WI38 (cell line): ENCODE results near the gene ANTKMT.

ENCODE experiments used
- H3K4me3 ChIP-seq: 2 replicates; pipeline ENCODE4 v1.5.1; 2011; ENCODE audit warnings: low read depth, mild to moderate bottlenecking, control low read depth, low read length
- CTCF ChIP-seq: IDR thresholded peaks from 2 replicates; pipeline ENCODE4 v1.5.1; 2012; ENCODE audit warnings: low read depth, mild to moderate bottlenecking, control low read depth, low read length

Gene ANTKMT

DNA sequence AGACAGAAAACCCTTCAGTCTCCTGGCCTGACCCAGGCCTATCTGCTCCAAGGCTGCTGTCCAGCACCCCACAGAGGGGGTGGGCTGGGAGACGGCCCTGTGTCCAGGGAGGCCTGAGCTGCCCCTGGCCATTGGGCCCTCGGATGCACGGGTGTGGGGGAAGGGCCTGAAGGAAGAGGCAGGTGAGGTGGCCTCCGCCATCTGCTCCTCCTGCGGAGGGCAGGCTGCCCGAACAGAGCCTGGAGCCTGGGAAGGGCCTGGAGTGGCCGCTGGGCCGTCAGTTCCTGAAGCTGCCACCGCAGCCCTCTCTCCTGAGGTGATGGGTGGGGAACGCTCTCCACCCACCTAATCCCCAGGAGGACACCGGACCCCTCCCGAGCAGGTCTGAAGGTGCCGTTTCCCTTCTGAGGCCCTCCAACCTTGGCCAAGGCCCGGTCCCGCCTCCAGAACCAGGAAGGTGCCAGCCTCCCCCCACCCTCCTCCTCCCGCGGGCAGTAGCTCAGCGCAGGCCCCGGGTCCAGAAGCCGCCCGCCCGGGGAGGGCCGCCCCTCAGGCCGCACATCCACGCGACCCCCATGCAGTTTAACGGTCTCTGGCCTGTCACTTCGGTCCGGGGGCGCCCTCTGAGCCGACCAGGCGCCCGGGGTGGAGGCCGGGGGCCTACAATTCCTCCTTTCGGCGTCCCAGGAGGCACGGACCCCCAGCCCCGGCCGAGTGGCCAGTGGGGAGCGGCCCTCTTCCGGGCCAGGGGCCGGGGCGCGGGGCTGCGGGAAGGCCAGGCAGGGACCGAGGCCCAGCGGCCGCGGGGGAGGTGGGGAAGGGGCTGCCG, 16.2 kb upstream of the ANTKMT start:
- TF ChIP-seq CTCF, result no peak
- H3K4me3 ChIP-seq, result no peak overlapping the region

DNA sequence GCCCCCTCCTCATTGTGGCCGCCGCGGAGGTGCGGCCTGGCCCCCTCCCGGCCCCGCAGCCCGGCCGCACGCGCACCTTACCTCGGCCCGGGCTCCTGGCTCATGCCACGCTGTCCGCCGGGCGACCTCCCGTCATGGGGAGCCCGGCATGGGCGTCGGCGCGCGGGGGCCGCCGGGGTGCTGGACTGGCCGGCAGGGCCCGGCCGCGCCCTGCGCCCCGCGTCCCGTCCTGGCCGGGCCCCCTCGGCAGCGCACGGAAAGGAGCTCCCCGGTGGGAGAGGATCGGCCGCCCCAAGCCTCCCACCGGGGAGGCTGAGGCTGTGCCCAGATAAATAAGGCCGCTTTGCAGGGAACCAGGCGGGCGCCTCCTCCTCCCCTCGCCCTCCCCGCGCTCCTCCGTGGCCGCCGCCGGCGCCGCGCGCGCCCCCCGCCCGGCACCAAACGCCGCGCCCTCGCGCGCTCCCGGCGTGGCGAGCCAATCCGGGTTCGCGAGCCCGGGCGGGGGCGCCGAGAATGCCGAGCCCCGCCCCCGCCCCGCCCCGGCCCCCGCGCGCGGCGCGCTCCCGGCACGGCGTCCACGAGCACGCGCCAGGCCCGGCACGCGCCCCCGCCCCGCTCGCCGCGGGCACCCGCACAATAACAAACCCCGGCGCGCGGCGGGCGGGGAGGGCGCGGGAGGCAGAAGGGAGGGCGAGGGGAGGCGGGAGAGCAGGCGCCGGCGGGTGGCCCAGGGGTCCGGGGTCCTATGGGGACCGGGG, 15.3 kb upstream of the ANTKMT start, which contains the start of gene FBXL16:
FBXL16 (minus strand) TSS at position 371 of the 758 bp plus-strand sequence. CDS start 8,396 bp downstream, outside the sequence.
- no peak for TF ChIP-seq CTCF
- H3K4me3 ChIP-seq, result no peak within 1 kb of the TSS

DNA sequence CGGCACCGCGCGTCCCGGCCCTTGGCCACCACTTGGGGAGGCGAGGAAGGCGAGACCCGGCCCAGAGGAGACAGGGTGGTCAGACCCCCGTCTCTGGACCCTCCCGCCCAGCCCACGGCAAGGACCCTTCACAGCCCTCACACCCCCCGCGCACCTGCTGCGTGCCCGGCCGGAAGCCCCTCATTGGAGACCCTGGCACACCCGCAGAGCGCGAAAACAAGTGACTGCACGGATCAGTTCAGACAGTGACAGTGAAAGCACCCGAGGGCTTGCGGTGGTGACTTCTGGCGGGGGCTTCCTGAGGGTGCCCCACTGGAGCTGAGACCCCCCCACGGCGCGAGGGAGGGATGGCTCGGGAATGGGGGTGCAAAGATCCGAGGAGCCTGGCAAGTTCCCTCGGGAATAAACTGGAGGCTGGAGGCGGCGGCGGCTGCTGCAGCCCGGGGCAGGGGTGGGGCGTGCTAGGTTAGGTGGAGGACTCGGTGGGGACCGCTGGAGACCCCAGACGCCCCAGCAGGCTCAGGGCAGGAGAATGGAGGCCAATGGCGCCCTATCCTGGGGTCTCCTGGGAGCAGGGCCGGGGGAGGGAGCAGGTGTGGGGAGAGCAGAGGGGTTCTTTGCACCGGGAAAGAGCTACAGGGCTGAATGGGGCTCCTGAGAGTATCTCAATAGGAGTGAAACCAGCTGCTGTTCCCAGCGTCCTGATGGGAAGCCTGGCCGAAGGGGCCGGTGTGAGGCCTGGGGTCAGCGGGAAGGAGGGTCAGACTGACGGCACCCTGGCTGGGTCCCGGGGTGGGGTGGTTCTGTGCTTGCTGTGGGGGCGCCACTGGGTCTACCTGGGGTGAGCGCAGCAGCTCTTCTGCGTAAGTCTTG, 14.5 kb upstream of the ANTKMT start:
- TF ChIP-seq CTCF, result no peak
- no peak overlapping the region for H3K4me3 ChIP-seq

GRCh38 chr16:707062-707538, 13.8 kb upstream of the ANTKMT start:
- H3K4me3 ChIP-seq, result no peak overlapping the region
- no peak for TF ChIP-seq CTCF

GRCh38 chr16:708019-708418, 12.9 kb upstream of the ANTKMT start:
- H3K4me3 ChIP-seq, result no peak overlapping the region
- no peak for TF ChIP-seq CTCF

GRCh38 chr16:708959-709358, 12.0 kb upstream of the ANTKMT start:
- no peak for TF ChIP-seq CTCF
- H3K4me3 ChIP-seq, result no peak overlapping the region
